GM21619 (cell line): ENCODE data around the gene CERS1.

Experiments used
- ATAC-seq: cut with Tn5 transposase; IDR thresholded peaks from one replicate; pipeline ENCODE4 v1.9.1; 2021; ENCODE audit not compliant: unreplicated experiment

Gene CERS1

DNA sequence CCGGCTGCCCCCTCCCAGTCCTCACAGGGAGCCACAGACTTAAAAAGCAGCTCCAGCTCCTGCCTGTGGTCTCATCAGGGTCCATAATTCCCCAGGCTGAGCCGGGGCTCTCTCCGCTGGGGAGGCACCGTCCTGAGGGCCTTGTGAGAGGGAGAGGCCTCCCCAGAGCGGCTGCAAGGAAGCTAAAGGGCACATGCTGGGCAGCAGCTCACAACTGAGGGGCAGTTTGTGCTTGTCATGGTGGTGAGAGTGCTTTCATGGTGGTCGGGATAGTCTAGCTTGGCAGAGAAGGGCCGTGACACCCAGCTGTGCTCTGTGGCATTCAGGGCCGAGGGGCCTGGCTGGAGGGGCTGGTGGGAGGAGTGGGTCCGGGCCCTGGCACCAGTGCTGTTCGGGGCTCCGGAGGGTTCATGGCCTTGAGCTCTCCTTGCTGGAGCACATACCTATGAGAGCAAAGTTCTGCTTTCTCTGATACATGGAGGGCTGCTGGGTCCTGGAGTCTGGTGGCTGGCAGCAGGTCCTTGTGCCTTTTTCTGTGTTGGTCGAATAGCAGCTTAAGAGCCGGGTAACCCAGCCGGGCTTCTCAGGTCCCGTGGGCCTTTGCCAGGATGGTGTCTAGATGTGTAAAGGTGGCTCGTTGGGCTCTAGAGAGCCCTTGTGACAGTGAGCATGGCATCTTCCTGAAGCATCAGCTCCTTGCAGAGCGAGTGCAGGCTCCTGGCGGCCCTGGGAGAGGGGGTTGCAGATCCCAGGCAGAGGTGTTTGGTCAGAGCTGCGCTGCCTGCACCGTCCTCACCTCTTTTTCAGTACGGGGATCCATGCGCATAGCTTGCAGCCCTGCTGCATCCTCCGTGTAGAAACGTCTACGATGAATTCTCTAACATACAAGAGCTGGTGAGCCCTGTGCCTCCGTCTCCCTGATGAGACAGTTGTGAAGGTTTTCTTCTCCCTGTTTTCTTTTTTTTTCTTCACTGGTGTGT is 55.4 kb downstream of the CERS1 start:
- ATAC-seq = no peak

DNA sequence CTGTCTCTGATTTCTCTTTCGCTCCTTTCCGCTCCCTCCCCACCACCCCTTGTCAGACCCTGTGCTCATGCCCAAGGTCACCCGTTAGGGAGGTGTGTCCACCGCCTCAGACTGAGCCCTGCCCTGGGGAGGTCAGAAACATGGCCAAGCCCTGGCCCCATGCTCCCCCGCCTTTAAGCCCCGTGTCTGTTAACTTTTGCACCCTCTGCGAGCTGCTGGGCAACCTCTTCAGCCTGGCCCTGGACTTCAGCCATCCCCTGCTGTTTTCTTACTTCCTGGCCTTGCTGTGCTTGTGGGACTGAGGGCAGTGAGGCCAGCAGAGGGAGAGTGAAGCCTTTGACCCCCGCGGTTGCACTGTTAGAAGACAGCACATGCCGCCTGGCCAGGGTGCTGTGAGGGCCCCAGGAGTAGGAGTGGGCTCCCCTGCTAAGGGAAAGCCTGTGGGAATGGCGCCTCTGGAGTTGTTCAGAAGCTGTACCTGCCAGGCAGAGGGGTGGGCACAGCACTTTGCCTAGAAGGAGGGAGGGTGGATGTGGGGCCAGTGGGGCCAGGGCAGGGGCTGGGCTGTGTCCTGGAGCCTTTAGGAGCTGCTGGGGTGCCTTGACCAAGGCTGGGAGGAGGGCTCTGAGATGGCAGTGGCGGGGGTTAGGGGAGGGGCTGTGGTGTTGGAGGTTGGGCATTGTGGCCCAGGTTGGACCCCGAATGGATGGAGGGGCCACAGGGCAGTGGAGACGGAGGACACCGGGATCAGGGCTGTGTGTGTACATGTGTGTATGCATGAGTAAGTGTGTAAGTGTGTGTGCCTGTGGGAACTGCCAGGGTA is 56.3 kb downstream of the CERS1 start:
- ATAC-seq = no peak

DNA sequence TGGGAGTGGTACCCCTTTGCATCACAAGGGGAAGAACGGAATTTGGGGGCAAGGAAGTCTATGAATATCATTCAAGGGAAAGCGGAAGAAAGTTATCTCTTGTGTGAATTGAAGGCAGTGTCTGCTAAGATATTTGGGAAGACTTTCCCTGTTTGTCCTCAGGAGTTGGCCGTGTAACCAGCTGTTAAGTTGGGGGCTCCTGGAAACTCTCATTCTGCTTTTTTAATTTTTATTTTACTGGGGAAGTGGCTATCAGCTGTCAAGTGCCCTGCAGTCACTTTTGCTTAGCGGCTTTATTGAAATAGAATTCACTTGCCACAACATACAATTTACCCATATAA is 61.3 kb downstream of the CERS1 start:
- no peak for ATAC-seq

DNA sequence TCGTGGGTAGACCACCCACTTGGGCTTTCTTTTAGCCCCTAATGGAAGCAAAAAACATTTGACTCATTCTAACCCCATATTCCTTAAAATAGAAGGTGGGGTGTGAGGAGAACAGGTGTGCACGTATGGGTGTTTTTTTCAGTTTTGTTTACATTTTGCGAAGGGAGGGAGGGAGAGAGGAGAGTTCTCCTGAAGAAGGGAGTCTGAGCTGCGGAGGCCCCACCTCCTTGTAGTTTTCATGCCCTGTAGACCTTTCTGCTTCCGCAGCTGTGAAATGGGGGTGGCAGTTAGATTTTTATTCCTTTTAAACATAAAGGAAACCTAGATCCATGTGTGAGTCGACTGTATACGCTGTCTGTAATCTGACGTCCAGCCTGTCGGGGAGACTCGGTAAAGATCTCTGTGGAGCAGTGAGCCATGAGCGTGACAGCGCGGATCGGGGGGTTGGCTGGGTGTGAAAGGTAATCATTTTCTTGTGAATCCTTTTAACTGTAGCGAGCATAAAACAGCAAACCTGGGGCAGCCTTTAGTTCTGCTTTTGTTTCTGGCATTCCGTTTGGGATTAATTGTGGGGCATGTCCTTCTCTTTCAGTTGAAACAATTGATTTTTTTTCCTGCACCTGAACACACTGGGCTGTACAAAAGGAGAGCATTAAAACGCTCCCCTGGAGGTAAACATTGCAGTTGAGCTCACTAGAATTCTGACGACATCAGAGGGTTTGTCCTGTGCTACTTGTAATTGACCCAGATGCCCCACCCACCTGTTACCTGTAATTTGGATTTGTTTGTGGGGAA is 61.9 kb downstream of the CERS1 start:
- ATAC-seq = no peak

DNA sequence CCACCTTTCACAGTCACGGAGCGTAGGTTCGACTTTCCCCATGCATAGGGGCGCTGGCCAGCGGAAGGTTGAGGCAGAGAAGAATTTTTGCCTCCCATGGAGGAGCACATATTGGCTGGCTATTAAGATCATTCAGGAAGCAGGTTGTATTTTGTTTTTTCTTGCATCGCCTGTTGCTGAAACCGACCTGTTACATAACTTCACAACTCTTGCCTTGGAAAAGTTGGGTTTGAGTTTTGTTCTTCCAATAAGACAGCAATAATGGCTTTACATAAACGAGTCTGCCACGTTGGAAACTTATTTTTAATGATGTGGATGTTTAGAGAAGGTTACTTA is 62.8 kb downstream of the CERS1 start:
- ATAC-seq = no peak

DNA sequence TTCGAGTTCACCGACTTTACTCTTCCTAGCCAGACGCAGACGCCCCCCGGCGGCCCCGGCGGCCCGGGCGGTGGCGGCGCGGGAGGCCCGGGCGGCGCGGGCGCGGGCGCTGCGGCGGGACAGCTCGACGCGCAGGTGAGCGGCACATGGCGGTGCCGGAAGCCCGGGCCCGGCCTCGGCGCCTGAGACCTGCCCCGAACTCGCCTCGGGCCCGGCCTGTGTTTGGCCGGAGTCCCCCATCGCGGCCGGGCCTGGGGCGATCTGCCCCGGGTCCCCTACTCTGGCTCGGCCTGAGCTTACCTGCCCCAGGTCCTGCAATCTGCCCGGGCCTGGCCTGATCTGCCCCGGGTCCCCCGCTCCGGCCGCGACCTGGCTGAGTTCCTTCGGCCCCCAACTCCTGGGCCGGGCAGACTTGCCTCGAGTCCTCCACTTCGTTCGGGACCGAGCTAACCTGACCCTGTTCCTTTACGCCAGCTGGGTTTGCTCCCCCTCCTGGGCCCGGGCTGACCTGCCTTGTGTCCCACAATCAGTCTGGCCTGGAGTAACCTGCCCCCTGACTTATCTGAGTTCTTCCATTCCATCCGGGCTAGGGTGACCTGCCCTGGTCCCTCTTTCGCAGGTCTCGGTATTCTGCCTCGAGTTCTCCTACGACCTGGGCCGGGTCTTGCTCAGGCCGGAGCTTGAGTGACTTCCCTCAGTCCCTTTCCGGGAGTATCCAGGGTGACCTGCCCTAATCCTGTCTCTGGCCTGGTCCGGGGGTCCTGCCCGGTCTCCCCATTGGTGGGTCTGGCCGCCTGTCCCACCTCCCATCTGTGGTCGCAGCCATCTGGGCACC is 63.4 kb downstream of the CERS1 start:
- peak; percentile 35 for ATAC-seq

DNA sequence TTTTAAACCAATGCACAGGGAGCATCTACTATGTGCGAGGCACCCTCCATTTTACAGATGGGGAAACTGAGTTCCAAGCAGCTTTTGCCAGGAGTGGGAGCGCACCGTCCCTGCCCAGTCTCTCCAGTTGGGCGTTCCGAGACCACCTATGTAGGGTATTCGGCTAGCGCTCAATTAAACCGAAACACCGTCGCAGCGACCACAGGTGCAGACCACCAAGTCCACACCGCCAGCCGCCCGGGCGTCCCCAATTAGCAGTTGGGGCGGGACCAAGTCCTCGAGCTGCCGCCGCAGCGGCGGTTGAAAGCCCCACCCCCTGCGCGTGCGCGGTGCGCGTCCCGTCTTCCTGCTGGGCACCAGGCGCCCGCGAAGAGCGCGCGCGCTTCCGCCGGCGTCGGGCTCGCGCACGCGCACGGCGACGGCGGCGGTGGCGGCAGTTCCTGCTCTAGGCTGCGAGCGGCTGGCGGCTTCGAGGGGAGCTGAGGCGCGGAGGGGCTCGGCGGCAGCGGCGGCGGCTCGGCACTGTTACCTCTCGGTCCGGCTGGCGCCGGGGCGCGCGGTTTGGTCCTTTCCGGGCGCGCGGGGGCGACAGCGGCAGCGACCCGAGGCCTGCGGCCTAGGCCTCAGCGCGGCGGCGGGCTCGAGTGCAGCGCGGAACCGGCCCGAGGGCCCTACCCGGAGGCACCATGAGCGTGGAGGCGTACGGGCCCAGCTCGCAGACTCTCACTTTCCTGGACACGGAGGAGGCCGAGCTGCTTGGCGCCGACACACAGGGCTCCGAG is 64.2 kb downstream of the CERS1 start, which contains the start of gene UPF1:
Gene UPF1, plus strand, starts transcription at position 436 of the 782 bp plus-strand sequence. Its CDS starts 251 bp downstream, at position 687.
- ATAC-seq = peak; percentile 59

DNA sequence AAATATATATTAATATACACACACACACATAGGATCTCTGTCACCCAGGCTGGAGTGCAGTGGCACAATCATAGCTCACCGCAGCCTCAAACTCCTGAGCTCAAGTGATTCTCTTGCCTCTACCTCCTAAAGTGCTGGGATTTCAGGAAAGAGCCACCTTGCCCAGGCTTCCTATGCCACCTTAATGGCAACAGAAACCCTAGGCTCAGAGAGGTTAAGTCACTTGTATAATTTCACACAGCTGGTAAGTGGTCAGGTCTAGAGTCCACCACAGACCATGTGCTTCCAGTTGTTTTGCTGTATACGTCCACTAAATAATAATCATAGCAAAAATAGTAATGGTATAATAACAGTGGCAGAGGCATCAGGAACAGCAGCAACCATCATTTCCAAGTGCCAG is 65.5 kb downstream of the CERS1 start:
- no peak for ATAC-seq

DNA sequence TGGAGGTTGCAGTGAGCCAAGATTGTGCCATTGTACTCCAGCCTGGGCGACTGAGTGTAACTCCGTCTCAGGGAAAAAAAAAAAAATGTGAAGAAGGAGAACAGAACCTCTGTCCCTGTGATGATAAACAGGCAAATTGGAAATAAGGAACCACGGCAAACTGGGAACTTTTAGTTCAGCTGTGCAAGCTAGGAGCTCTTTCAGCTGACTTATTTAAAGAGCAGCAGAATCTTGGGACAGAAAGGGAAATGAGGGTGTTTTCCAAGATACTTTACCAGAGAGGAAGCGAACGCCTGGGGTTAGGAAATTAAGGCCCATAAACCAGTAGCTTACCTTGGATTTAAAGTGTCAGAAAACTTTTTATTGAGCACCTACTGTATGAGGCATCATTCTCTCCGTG is 67.2 kb downstream of the CERS1 start:
- ATAC-seq = no peak
